Endothelial cell of umbilical vein (primary cell): ENCODE measurements around the gene PCMT1. TPM values are rescaled to one million over a fixed set of nuclear protein-coding genes. Genes with fewer than 3 reads are reported as not detected.

Experiments used
- BruUV-seq: library from RNA; stranded (reverse); fragments of 400-500 nt; replicated peaks from 2 replicates; lab custom pipeline; 2021; lab: Mats Ljungman, UMichigan
- CTCF ChIA-PET: fragments of 300-600, 350-600 bp; sonication (Branson Sonifier 250); formaldehyde crosslinking; loops from one replicate; lab custom pipeline; 2021; ENCODE audit warnings: antibody characterized with exemption, inconsistent platforms; lab: Charles Lee
- POLR2A ChIA-PET: fragments of 300-600, 350-600 bp; sonication (Branson Sonifier 250); formaldehyde crosslinking; loops from one replicate; lab custom pipeline; 2021; ENCODE audit warnings: antibody characterized with exemption, inconsistent platforms; lab: Charles Lee
- DNase-seq: peaks from one replicate; pipeline ENCODE4 v3.0.0-alpha.2; 2011; ENCODE audit warnings: low read depth, low spot score
- FAIRE-seq: peaks from 2 replicates; lab custom pipeline; 2011; peaks lifted over from hg19 to GRCh38; lab: Jason Lieb, UNC
- H2AFZ ChIP-seq: 2 replicates; pipeline ENCODE4 v1.6.0; 2012; ENCODE audit warnings: low read depth, low read length, control low read depth, inconsistent platforms
- H3K27ac ChIP-seq: 2 replicates; pipeline ENCODE4 v1.5.1; 2011; ENCODE audit warnings: low read depth, mild to moderate bottlenecking, control low read depth, low read length, moderate library complexity; ENCODE audit not compliant: insufficient read depth
- H3K27me3 ChIP-seq, 2 experiments: 2 replicates each; pipeline versions ENCODE4 v1.6.0 to v1.6.1; 2011; ENCODE audit warnings: low read length in 2 of 2, mixed read lengths in 1 of 2; ENCODE audit not compliant: control insufficient read depth in 2 of 2, insufficient read depth in 2 of 2
- H3K36me3 ChIP-seq, 2 experiments: 2 replicates in 1 of 2; 3 replicates in 1 of 2; pipeline ENCODE4 v1.5.1; 2011; ENCODE audit warnings: low read length in 2 of 2, mild to moderate bottlenecking in 1 of 2, moderate library complexity in 1 of 2; ENCODE audit not compliant: control insufficient read depth in 2 of 2, insufficient read depth in 2 of 2; ENCODE audit errors: extremely low read depth in 1 of 2
- H3K4me1 ChIP-seq: 3 replicates; pipeline ENCODE4 v1.5.1; 2011; ENCODE audit warnings: mild to moderate bottlenecking, low read length; ENCODE audit not compliant: control insufficient read depth, insufficient read depth; ENCODE audit errors: extremely low read depth
- H3K4me2 ChIP-seq: 2 replicates; pipeline ENCODE4 v1.6.1; 2011; ENCODE audit warnings: low read length, control low read depth, mixed read lengths; ENCODE audit not compliant: insufficient read depth
- H3K4me3 ChIP-seq, 3 experiments: fragments of 200-600 bp in 1 of 3; sonication (generic), shearing (Covaris generic) in 1 of 3; replicated peaks in 1 of 3; 2 replicates each; pipeline ENCODE4 v1.5.1; 2011 to 2016; ENCODE audit warnings: control low read depth in 3 of 3, low read length in 3 of 3, mild to moderate bottlenecking in 2 of 3, inconsistent platforms in 1 of 3, low read depth in 1 of 3, moderate library complexity in 1 of 3; ENCODE audit not compliant: insufficient read depth in 1 of 3
- H3K79me2 ChIP-seq: 2 replicates; pipeline ENCODE4 v1.6.0; 2012; ENCODE audit warnings: low read length, inconsistent platforms; ENCODE audit not compliant: control insufficient read depth, insufficient read depth
- H3K9ac ChIP-seq: replicated peaks from 2 replicates; pipeline ENCODE3; 2011; ENCODE audit warnings: low read length, control low read depth; ENCODE audit not compliant: insufficient read depth; ENCODE audit errors: extremely low read depth
- H3K9me1 ChIP-seq: replicated peaks from 3 replicates; pipeline ENCODE4 v1.6.0; 2011; ENCODE audit warnings: mild to moderate bottlenecking, low read length; ENCODE audit not compliant: control insufficient read depth, insufficient read depth; ENCODE audit errors: extremely low read depth
- H3K9me3 ChIP-seq: replicated peaks from 2 replicates; pipeline ENCODE4 v1.5.1; 2012; ENCODE audit warnings: low read length, inconsistent platforms; ENCODE audit not compliant: control insufficient read depth, insufficient read depth
- H4K20me1 ChIP-seq: replicated peaks from 2 replicates; pipeline ENCODE3; 2011; ENCODE audit warnings: mild to moderate bottlenecking, low read length; ENCODE audit not compliant: control insufficient read depth, insufficient read depth; ENCODE audit errors: extremely low read depth
- CTCF ChIP-seq, 2 donors: IDR thresholded peaks; 1 replicate in 1 of 2; 2 replicates in 1 of 2; pipeline ENCODE4 v1.5.1; 2011; ENCODE audit warnings: low read length in 2 of 2, mild to moderate bottlenecking in 2 of 2, moderate library complexity in 2 of 2, control low read depth in 1 of 2, inconsistent platforms in 1 of 2, low read depth in 1 of 2; ENCODE audit not compliant: insufficient read depth in 1 of 2; ENCODE audit errors: extremely low read depth in 1 of 2
- EZH2 ChIP-seq: IDR thresholded peaks from 2 replicates; pipeline ENCODE4 v1.6.1; 2012; ENCODE audit warnings: borderline replicate concordance, low read depth, mild to moderate bottlenecking, moderate library complexity, low read length, inconsistent platforms; ENCODE audit not compliant: severe bottlenecking
- FOS ChIP-seq: IDR thresholded peaks from 2 replicates; pipeline ENCODE4 v1.6.1; 2011; ENCODE audit warnings: mild to moderate bottlenecking, low read length, moderate library complexity, borderline replicate concordance; ENCODE audit not compliant: insufficient read depth
- GATA2 ChIP-seq: IDR thresholded peaks from 2 replicates; pipeline ENCODE4 v1.7.0; 2011; ENCODE audit warnings: low read depth, mild to moderate bottlenecking, moderate library complexity, mixed read lengths, low read length; ENCODE audit not compliant: insufficient read length, insufficient read depth
- JUN ChIP-seq: IDR thresholded peaks from 2 replicates; pipeline ENCODE4 v1.6.1; 2011; ENCODE audit warnings: borderline replicate concordance, low read depth; ENCODE audit not compliant: insufficient read length, insufficient read depth
- MAX ChIP-seq: IDR thresholded peaks from 2 replicates; pipeline ENCODE4 v1.6.1; 2011; ENCODE audit not compliant: insufficient read depth, insufficient read length
- MYC ChIP-seq: IDR thresholded peaks from one replicate; pipeline ENCODE4 v1.6.1; 2011; ENCODE audit warnings: mild to moderate bottlenecking, low read depth, low read length
- POLR2A ChIP-seq: IDR thresholded peaks from 2 replicates; pipeline ENCODE4 v1.6.1; 2012; ENCODE audit warnings: low read depth, mild to moderate bottlenecking, control low read depth, low read length
- POLR2AphosphoS5 ChIP-seq: IDR thresholded peaks from 2 replicates; pipeline ENCODE4 v1.6.1; 2012; ENCODE audit warnings: low read depth, mild to moderate bottlenecking, control low read depth, low read length, moderate library complexity; ENCODE audit not compliant: insufficient read depth
- dilution Hi-C: fragments of 300-500 bp; cut with MboI; formaldehyde crosslinking; loops from one replicate; pipeline ENCODE4 v1.15.0; 2019; ENCODE audit warnings: low sequenced_read_pairs; ENCODE audit not compliant: extremely low pct_ligation_motif_present
- intact Hi-C: fragments of 100-400 bp; cut with micrococcal nuclease; formaldehyde crosslinking; loops from one replicate; pipeline ENCODE4 v1.10.0; 2022
- polyA plus RNA-seq, 4 experiments: library from polyadenylated mRNA; depleted of rRNA in 3 of 4; stranded (reverse) in 3 of 4; unstranded in 1 of 4; fragments of >200 nt; gene quantifications; 2 replicates each; pipeline versions ENCODE4 v1.2.1 to v1.2.3, GENCODE V29; 2011 to 2012; ENCODE audit warnings: missing spikeins in 1 of 4
- total RNA-seq: library from RNA; stranded (reverse); gene quantifications from 2 replicates; pipeline ENCODE4 v1.2.3, GENCODE V29; 2021

Gene PCMT1
- total and polyA plus RNA-seq, 2 donors (not counting 3 experiments of a cell fraction or from before 2014, with no cell fraction given), result 95.0 to 102 TPM

- dilution Hi-C loops, result no loop called here
- ChIA-PET POLR2A (no interaction called here), CTCF (interaction anchor here (2.2 kb wide), 1 partner anchor 9 kb away, joined by 7 read pairs; no protein-coding TSS in a partner anchor)
- H3K27ac ChIP-seq, result no peak overlapping the region
- peaks cover 83% of the 10 kb centered on the region for H3K79me2 ChIP-seq
- no peak overlapping the region for H2AFZ ChIP-seq
- BruUV-seq, result no TSS peak
- no peak for FAIRE-seq
- peaks cover 6% of the 10 kb centered on the region for H3K4me1 ChIP-seq
- H4K20me1 ChIP-seq, result no peaks in the 10 kb centered on the region
- no peaks in the 10 kb centered on the region for H3K9me1 ChIP-seq
- no peaks in the 10 kb centered on the region for H3K9me3 ChIP-seq
- no peaks in the 10 kb centered on the region for H3K36me3 ChIP-seq
- H3K4me2 ChIP-seq, result no peak overlapping the region
- DNase-seq, result no peak
- no peaks in the 10 kb centered on the region for H3K27me3 ChIP-seq
- no peak overlapping the region for H3K4me3 ChIP-seq
- H3K9ac ChIP-seq, result no peak overlapping the region
- intact Hi-C loops, result no loop called here
- TF ChIP-seq MYC, result no peak
- TF ChIP-seq GATA2, result no peak
- TF ChIP-seq EZH2, result no peak
- no peak for TF ChIP-seq MAX
- TF ChIP-seq POLR2AphosphoS5, result no peak
- TF ChIP-seq JUN, result no peak
- TF ChIP-seq CTCF (IDR thresholded peaks at IDR 0.05; ENCODE audit: extremely low read depth in 1 of 2, insufficient read depth in 1 of 2, low read depth in 1 of 2, low read length in 2 of 2), result no peak
- no peak for TF ChIP-seq POLR2A
- TF ChIP-seq FOS, result no peak
These were observed 5.0 kb downstream of the PCMT1 start for GRCh38 chr6:149754548-149754947.
